NCI-H345 treated with DMSO at 0.1 percent for 48 hours (cell line): Measurements from ENCODE around the gene TEX48.
A peak's percentile ranks its signal among the peaks of the same experiment; 100 is the strongest.

Experiments used
- DNase-seq: peaks from one replicate; lab custom pipeline; 2025; ENCODE audit not compliant: unreplicated experiment; lab: John Stamatoyannopoulos, UW

TEX48 gene

GRCh38 chr9:114681594-114682332, at the start of gene TEX48:
Gene TEX48, minus strand, starts transcription at chr9:114682192. Its CDS starts 10,469 bp downstream, at chr9:114671723.
- peak; percentile 49 for DNase-seq

- no peak for DNase-seq
These were observed 49.7 kb upstream of the TEX48 start for GRCh38 chr9:114731701-114732100.

- no peak for DNase-seq
These were observed 47.7 kb upstream of the TEX48 start for GRCh38 chr9:114729706-114730105.

GRCh38 chr9:114725930-114726329, 43.9 kb upstream of the TEX48 start:
- DNase-seq = no peak

- no peak for DNase-seq
These were observed 42.8 kb upstream of the TEX48 start for GRCh38 chr9:114724744-114725143.

GRCh38 chr9:114723931-114724330, 41.9 kb upstream of the TEX48 start:
- no peak for DNase-seq

- DNase-seq = no peak
These were observed 41.1 kb upstream of the TEX48 start for GRCh38 chr9:114722937-114723620.

- peak; percentile 13 for DNase-seq
These were observed 40.2 kb upstream of the TEX48 start for GRCh38 chr9:114722081-114722621.

GRCh38 chr9:114721491-114722079, 39.6 kb upstream of the TEX48 start:
- DNase-seq = peak; percentile 95

GRCh38 chr9:114720086-114720676, 38.2 kb upstream of the TEX48 start:
- DNase-seq = no peak

- DNase-seq = peak; percentile 89
These were observed 37.3 kb upstream of the TEX48 start for GRCh38 chr9:114719290-114719689.

- DNase-seq = no peak
These were observed 36.8 kb upstream of the TEX48 start for GRCh38 chr9:114718801-114719221.

GRCh38 chr9:114717908-114718486, 36.0 kb upstream of the TEX48 start:
- DNase-seq = no peak

GRCh38 chr9:114709636-114710035, 27.6 kb upstream of the TEX48 start:
- no peak for DNase-seq

GRCh38 chr9:114706711-114707110, 24.7 kb upstream of the TEX48 start:
- DNase-seq = no peak

- no peak for DNase-seq
These were observed 20.0 kb upstream of the TEX48 start for GRCh38 chr9:114701988-114702387.

- DNase-seq = no peak
These were observed 16.0 kb upstream of the TEX48 start for GRCh38 chr9:114697951-114698351.

GRCh38 chr9:114696814-114697544, 15.0 kb upstream of the TEX48 start:
- no peak for DNase-seq

GRCh38 chr9:114695948-114696347, 14.0 kb upstream of the TEX48 start:
- no peak for DNase-seq

- no peak for DNase-seq
These were observed 12.8 kb upstream of the TEX48 start for GRCh38 chr9:114694719-114695269.
